SK-N-SH treated with all-trans-retinoic acid at 6 μM for 48 hours (cell line): ENCODE results near the gene PIK3R6.

ENCODE experiments used
- ATAC-seq: fragments of 200-7000 bp; cut with Tn5 transposase; 3 replicates; pipeline ENCODE4 v1.9.1; 2020; ENCODE audit warnings: mild to moderate bottlenecking, moderate library complexity
- ARNTL ChIP-seq: fragments of 450-650 bp; formaldehyde crosslinking; IDR thresholded peaks from 2 replicates; pipeline ENCODE4 v1.5.0; 2020; ENCODE audit warnings: low read depth, mild to moderate bottlenecking, moderate library complexity, borderline replicate concordance
- BACH2 ChIP-seq: fragments of 250-450 bp; sonication (Bioruptor Pico); IDR thresholded peaks from 2 replicates; pipeline ENCODE4 v1.9.0; 2021; ENCODE audit warnings: mild to moderate bottlenecking, borderline replicate concordance
- CSDC2 ChIP-seq: fragments of 250-450 bp; sonication (Bioruptor Pico); IDR thresholded peaks from 2 replicates; pipeline ENCODE4 v1.5.0; 2020; ENCODE audit warnings: mild to moderate bottlenecking, moderate library complexity
- CSRNP3 ChIP-seq: fragments of 250-450 bp; sonication (Bioruptor Pico); IDR thresholded peaks from 2 replicates; pipeline ENCODE4 v1.5.1; 2021; ENCODE audit warnings: mild to moderate bottlenecking, moderate library complexity
- ESRRG ChIP-seq: fragments of 250-450 bp; sonication (Bioruptor Pico); IDR thresholded peaks from 2 replicates; pipeline ENCODE4 v1.6.1; 2021; ENCODE audit warnings: mild to moderate bottlenecking
- GLIS3 ChIP-seq: fragments of 250-450 bp; sonication (Bioruptor Pico); IDR thresholded peaks from 2 replicates; pipeline ENCODE4 v1.5.0; 2020; ENCODE audit warnings: mild to moderate bottlenecking, moderate library complexity
- ISL1 ChIP-seq: fragments of 250-450 bp; sonication (Bioruptor Pico); IDR thresholded peaks from 2 replicates; pipeline ENCODE4 v2.1.2; 2022; ENCODE audit warnings: mild to moderate bottlenecking, moderate library complexity
- OSR1 ChIP-seq: fragments of 250-450 bp; sonication (Bioruptor Pico); IDR thresholded peaks from 2 replicates; pipeline ENCODE4 v1.8.0; 2022; ENCODE audit warnings: moderate library complexity, mild to moderate bottlenecking, inconsistent platforms
- PATZ1 ChIP-seq: fragments of 250-450 bp; sonication (Bioruptor Pico); IDR thresholded peaks from 2 replicates; pipeline ENCODE4 v1.8.0; 2020; ENCODE audit warnings: mild to moderate bottlenecking, moderate library complexity, borderline replicate concordance
- POU6F1 ChIP-seq: fragments of 250-450 bp; sonication (Bioruptor Pico); IDR thresholded peaks from 2 replicates; pipeline ENCODE4 v1.8.0; 2021; ENCODE audit warnings: low read depth, mild to moderate bottlenecking, moderate library complexity, borderline replicate concordance
- PPARA ChIP-seq: fragments of 250-450 bp; sonication (Bioruptor Pico); IDR thresholded peaks from 2 replicates; pipeline ENCODE4 v1.5.0; 2020; ENCODE audit warnings: mild to moderate bottlenecking, borderline replicate concordance
- RARB ChIP-seq: fragments of 250-450 bp; sonication (Bioruptor Pico); IDR thresholded peaks from 2 replicates; pipeline ENCODE4 v1.8.0; 2021; ENCODE audit warnings: mild to moderate bottlenecking, moderate library complexity
- SNAI2 ChIP-seq: fragments of 250-450 bp; sonication (Bioruptor Pico); IDR thresholded peaks from 2 replicates; pipeline ENCODE4 v1.5.0; 2020; ENCODE audit warnings: mild to moderate bottlenecking, moderate library complexity
- TCF4 ChIP-seq: fragments of 250-450 bp; sonication (Bioruptor Pico); IDR thresholded peaks from 2 replicates; pipeline ENCODE4 v1.8.0; 2021; ENCODE audit warnings: mild to moderate bottlenecking, moderate library complexity, borderline replicate concordance
- TOX ChIP-seq: fragments of 250-450 bp; sonication (Bioruptor Pico); IDR thresholded peaks from 2 replicates; pipeline ENCODE4 v1.8.0; 2021; ENCODE audit warnings: mild to moderate bottlenecking, moderate library complexity, borderline replicate concordance
- ZC3H10 ChIP-seq: fragments of 250-450 bp; sonication (Bioruptor Pico); IDR thresholded peaks from 2 replicates; pipeline ENCODE4 v1.5.1; 2021; ENCODE audit warnings: mild to moderate bottlenecking, moderate library complexity
- ZFP3 ChIP-seq: fragments of 250-450 bp; sonication (Bioruptor Pico); IDR thresholded peaks from 2 replicates; pipeline ENCODE4 v1.5.0; 2020; ENCODE audit warnings: mild to moderate bottlenecking, moderate library complexity
- ZFP30 ChIP-seq: fragments of 450-650 bp; formaldehyde crosslinking; IDR thresholded peaks from 2 replicates; pipeline ENCODE4 v1.5.0; 2022; ENCODE audit warnings: mild to moderate bottlenecking, moderate library complexity
- ZNF565 ChIP-seq: fragments of 450-650 bp; formaldehyde crosslinking; conservative IDR thresholded peaks from 2 replicates; pipeline ENCODE4 v1.5.0; 2020; ENCODE audit warnings: low read depth, mild to moderate bottlenecking, moderate library complexity
- ZNF70 ChIP-seq: fragments of 450-650 bp; formaldehyde crosslinking; IDR thresholded peaks from 2 replicates; pipeline ENCODE4 v1.5.0; 2020; ENCODE audit warnings: mild to moderate bottlenecking, moderate library complexity
- ZNF8 ChIP-seq: fragments of 450-650 bp; formaldehyde crosslinking; IDR thresholded peaks from 2 replicates; pipeline ENCODE4 v1.5.0; 2020; ENCODE audit warnings: mild to moderate bottlenecking, moderate library complexity
- TF ChIP-seq, protein P1 (sequence below): fragments of 250-450 bp; sonication (Bioruptor Pico); IDR thresholded peaks from 2 replicates; pipeline ENCODE4 v1.5.0; 2020; ENCODE audit warnings: mild to moderate bottlenecking, moderate library complexity

PIK3R6 gene

DNA sequence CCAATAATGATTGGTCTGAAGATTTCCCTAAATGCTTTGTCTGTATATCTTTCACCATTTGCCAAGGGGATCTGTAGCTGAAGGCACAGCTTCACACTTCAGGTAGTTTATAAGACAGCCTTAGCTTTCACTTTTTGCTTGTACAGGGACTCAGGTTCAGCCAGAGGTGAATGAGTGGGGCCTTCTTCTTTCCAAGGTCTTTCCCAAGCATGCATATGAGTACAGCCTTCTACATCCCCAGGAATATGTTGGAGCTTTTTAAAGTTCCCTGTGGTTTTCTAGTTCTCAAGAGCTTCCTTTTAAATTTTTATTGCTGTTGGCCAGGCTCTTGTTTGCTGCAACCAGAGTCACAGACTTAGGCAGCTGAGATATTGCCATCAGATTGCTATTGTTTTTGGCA, 91.2 kb downstream of the PIK3R6 start:
- ATAC-seq = no peak
- TF ChIP-seq RARB (CRISPR knock-in tag) (no peak), ZFP3 (CRISPR knock-in tag) (no peak), GLIS3 (CRISPR knock-in tag) (no peak), ZNF70 (CRISPR knock-in tag) (no peak), ZNF8 (CRISPR knock-in tag) (no peak), OSR1 (no peak), TOX (CRISPR knock-in tag) (no peak), CSRNP3 (no peak)

- TF ChIP-seq GLIS3 (CRISPR knock-in tag) (no peak), ISL1 (no peak), TCF4 (CRISPR knock-in tag) (no peak), SNAI2 (no peak), ZNF70 (CRISPR knock-in tag) (no peak), PPARA (CRISPR knock-in tag) (no peak), ARNTL (no peak), ZC3H10 (CRISPR knock-in tag) (no peak), OSR1 (no peak), CSDC2 (CRISPR knock-in tag) (no peak), ZFP30 (CRISPR knock-in tag) (no peak), PATZ1 (CRISPR knock-in tag) (no peak), BACH2 (CRISPR knock-in tag) (no peak), ESRRG (CRISPR knock-in tag) (no peak), CSRNP3 (no peak), TOX (CRISPR knock-in tag) (no peak), ZNF565 (no peak), POU6F1 (CRISPR knock-in tag) (no peak)
- TF ChIP-seq, protein P1, sequence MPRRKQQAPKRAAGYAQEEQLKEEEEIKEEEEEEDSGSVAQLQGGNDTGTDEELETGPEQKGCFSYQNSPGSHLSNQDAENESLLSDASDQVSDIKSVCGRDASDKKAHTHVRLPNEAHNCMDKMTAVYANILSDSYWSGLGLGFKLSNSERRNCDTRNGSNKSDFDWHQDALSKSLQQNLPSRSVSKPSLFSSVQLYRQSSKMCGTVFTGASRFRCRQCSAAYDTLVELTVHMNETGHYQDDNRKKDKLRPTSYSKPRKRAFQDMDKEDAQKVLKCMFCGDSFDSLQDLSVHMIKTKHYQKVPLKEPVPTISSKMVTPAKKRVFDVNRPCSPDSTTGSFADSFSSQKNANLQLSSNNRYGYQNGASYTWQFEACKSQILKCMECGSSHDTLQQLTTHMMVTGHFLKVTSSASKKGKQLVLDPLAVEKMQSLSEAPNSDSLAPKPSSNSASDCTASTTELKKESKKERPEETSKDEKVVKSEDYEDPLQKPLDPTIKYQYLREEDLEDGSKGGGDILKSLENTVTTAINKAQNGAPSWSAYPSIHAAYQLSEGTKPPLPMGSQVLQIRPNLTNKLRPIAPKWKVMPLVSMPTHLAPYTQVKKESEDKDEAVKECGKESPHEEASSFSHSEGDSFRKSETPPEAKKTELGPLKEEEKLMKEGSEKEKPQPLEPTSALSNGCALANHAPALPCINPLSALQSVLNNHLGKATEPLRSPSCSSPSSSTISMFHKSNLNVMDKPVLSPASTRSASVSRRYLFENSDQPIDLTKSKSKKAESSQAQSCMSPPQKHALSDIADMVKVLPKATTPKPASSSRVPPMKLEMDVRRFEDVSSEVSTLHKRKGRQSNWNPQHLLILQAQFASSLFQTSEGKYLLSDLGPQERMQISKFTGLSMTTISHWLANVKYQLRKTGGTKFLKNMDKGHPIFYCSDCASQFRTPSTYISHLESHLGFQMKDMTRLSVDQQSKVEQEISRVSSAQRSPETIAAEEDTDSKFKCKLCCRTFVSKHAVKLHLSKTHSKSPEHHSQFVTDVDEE (CRISPR knock-in tag) = no peak
- TF ChIP-seq, all 23 proteins: peak for 0
Measured at GRCh38 chr17:8766731-8767130, 100.7 kb downstream of the PIK3R6 start.

DNA sequence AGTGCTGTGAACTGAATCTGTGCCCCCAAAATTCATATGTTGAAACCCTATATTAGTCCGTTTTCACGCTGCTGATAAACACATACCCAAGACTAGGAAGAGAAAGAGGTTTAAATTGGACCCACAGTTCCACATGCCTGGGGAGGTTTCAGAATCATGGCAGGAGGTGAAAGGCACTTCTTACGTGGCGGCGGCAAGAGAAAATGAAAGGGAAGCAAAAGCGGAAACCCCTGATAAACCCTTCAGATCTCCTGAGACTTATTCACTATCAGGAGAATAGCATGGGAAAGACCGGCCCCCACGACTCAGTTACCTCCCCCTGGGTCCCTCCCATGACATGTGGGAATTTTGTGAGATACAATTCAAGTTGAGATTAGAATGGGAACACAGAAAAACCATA, 105.5 kb downstream of the PIK3R6 start:
- no peak for ATAC-seq
- no peak for TF ChIP-seq PATZ1 (CRISPR knock-in tag)
- no peak for TF ChIP-seq SNAI2
- TF ChIP-seq PPARA (CRISPR knock-in tag) = no peak
- TF ChIP-seq ZC3H10 (CRISPR knock-in tag) = no peak

More at GRCh38 chr17:8766731-8767130, 100.7 kb downstream of the PIK3R6 start:
- no peak for ATAC-seq
